Measurements from ENCODE around the gene UBA1.

The UBA1 gene

DNA sequence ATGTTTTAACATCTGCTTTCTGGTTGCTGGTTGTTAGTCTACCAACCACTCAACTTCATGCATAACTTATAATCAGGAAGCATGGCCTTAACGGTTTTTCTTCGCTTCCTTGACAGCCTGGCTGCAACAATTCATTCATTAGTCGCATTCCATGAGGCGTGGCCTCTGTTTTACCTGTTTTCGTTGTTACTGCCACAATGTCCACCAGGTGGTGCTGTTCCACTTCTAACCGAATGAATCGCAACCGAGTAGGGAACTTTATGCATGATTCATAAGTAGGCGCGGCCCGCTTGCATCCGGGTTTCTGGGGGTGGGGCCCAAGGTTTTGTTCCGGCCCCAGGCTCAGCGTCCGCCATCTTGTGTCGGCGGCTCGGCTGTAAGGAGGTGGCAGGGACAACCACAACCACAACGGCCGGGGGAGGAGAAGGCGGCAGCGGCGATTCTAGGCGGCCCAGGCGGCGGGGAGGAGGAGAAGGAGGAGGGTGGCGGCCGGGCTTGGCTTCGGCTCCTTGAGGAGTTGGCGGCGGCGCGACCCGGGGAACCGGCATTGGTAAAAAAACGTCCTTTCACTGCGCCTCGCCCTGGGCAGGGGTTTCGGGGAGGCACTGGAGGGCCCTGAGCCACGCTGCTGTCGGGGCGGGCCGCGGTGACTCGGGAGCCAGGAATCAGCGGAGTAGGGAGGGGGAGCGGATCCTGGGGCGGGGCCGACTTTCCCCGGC lies at the start of gene UBA1:
TSS of gene UBA1 (plus strand) at position 355 of the 719 bp plus-strand sequence. CDS start 4,974 bp downstream, outside the sequence.
- peak within 1 kb of the TSS; percentile 78 for H3K4me3 ChIP-seq (replicated peaks; ENCODE audit: low read depth, low read length)

DNA sequence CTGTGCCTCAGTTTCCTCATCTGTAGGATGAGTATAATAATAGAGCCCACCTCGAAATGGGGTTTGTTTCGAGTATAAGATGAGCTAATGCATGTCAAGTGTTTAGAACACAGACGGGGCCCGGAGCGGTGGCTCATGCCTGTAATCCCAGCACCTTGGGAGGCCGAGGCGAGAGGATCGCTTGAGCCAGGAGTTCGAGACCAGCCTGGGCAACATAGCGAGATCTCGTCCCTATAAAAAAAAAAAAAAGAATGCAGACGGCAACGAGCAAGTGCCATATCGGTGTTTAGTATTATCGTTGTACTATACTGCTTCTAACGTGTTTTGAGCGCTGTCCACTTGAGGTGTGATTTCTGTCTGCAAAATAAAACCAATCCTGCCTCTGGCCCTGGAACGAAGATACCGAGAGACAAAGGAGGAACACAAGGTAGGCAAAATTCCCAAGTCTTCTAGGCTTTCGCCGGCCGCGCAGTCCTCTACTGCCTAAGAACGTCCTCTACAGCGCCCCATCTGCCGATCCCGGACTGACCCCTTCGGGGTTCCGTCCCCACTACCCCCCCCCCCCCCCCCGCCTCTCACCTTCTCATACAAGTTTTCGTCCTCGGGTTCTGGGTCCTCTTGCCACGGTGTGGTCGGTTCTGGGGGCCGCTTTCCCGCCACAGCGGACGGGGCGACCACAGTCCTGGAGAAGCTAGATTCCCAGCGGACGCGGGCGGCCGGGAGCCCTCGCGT lies 49.6 kb upstream of the UBA1 start:
- no peak for DNase-seq (ENCODE audit: extremely low read depth, insufficient read length)

More for the DNA sequence above, at the start of gene UBA1:
- peak; percentile 92 for DNase-seq (ENCODE audit: extremely low read depth, insufficient read length)
- peaks cover 7% of the 10 kb centered on the region for H3K36me3 ChIP-seq (ENCODE audit: control insufficient read depth, insufficient read depth, low read length)
- TF ChIP-seq, protein P1, sequence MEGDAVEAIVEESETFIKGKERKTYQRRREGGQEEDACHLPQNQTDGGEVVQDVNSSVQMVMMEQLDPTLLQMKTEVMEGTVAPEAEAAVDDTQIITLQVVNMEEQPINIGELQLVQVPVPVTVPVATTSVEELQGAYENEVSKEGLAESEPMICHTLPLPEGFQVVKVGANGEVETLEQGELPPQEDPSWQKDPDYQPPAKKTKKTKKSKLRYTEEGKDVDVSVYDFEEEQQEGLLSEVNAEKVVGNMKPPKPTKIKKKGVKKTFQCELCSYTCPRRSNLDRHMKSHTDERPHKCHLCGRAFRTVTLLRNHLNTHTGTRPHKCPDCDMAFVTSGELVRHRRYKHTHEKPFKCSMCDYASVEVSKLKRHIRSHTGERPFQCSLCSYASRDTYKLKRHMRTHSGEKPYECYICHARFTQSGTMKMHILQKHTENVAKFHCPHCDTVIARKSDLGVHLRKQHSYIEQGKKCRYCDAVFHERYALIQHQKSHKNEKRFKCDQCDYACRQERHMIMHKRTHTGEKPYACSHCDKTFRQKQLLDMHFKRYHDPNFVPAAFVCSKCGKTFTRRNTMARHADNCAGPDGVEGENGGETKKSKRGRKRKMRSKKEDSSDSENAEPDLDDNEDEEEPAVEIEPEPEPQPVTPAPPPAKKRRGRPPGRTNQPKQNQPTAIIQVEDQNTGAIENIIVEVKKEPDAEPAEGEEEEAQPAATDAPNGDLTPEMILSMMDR (IDR thresholded peaks at IDR 0.05; ENCODE audit: insufficient read depth, low read length, poor library complexity, severe bottlenecking) = peak; percentile 66
- H3K27me3 ChIP-seq (replicated peaks; ENCODE audit: control insufficient read depth, insufficient read depth, low read length) = no peaks in the 10 kb centered on the region

DNA sequence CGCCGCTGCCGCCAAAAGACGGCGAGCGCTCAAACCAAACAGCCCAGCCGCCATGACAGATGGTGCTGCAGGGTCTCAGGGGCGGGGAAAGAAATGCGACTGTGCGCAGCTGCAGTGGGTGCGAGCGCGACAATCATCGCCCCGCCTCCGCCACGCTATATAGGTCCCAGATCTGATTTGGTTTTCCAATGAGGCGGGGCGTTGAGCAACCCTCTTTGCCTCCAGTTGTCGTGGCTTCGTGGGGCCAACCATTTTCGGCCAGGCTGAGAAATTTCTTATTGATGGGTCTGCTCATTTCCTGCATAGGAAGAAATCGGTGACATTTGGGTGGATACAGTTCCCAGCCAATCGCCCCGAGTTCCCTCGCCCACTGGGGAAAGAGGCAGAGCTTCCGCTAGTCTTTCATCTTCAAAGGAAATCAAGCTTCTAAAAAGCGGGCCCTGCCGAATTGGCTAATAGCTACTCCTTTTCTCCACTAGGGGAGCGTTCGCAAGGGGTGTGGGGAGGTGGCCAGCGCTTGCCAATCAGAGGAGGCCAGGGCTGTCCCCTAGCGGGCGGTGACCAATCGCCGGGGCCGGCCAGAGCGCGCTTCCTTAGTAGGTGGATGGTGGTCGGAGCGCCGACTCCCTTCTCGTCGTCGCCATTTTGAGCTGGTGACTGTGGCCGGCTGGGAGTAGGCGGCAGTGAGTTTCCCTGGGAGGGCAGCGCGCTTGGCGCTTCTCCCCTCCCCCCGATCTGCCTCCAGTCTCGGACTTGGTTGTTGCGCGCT lies 48.8 kb upstream of the UBA1 start, which contains the start of the genes NDUFB11 and RBM10:
TSS of gene NDUFB11 (minus strand) at position 77 of the 769 bp plus-strand sequence. CDS start at position 54, 23 bp downstream.
TSS of gene RBM10 (plus strand) at position 596 of the 769 bp plus-strand sequence. CDS start 2,261 bp downstream, outside the sequence.
- TF ChIP-seq, protein P1 (IDR thresholded peaks at IDR 0.05; ENCODE audit: insufficient read depth, low read length, poor library complexity, severe bottlenecking) = peak; percentile 58
- Histone ChIP-seq H3K27me3 (replicated peaks; ENCODE audit: control insufficient read depth, insufficient read depth, low read length) (no peaks in the 10 kb centered on the region), H3K4me3 (replicated peaks; ENCODE audit: low read depth, low read length) (peak within 1 kb of the TSS; percentile 75), H3K36me3 (ENCODE audit: control insufficient read depth, insufficient read depth, low read length) (no peaks in the 10 kb centered on the region)
- DNase-seq (ENCODE audit: extremely low read depth, insufficient read length) = peak; percentile 94

More for the DNA sequence above, 49.6 kb upstream of the UBA1 start:
- peak overlapping the region; percentile 75 for H3K4me3 ChIP-seq (replicated peaks; ENCODE audit: low read depth, low read length)
- no peaks in the 10 kb centered on the region for H3K36me3 ChIP-seq (ENCODE audit: control insufficient read depth, insufficient read depth, low read length)
- H3K27me3 ChIP-seq (replicated peaks; ENCODE audit: control insufficient read depth, insufficient read depth, low read length) = no peaks in the 10 kb centered on the region
- TF ChIP-seq, protein P1 (IDR thresholded peaks at IDR 0.05; ENCODE audit: insufficient read depth, low read length, poor library complexity, severe bottlenecking) = no peak

DNA sequence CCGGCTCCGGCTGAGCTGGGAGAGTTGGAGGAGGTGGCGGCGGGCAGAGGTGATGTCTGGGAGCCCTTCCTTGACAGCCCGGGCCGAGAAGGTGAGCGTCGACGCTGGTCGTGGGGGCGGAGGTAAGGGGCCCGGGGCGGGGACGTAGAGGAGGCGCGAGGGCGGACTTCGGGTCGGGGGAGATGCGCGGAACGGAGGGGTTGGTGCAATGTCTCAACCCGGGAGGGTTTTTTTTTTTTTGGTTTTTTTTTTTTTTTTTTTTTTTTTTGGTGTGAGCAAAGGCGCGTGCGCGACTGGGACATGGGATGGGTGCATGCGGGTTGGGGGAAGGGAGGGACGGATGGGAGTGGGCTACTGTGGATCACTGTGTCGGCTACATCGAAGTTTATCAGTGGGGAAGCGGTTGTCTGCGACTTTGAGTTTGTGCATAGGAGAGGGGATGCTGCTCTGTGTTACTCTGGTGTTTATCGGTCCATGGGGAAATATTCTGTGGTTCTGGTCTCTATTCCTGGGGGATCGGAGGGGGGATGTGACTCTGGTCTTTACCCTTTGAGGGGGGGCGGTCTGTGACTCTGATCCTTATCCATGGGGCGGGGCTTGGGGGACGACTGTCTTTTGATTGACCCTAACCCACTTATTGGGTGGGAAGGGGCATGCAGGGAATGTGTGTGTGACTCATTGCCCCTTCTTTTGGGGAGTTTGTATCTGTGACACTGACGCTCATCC lies 48.1 kb upstream of the UBA1 start:
- DNase-seq (ENCODE audit: extremely low read depth, insufficient read length) = no peak

More for the DNA sequence above, 48.1 kb upstream of the UBA1 start:
- TF ChIP-seq, protein P1 (IDR thresholded peaks at IDR 0.05; ENCODE audit: insufficient read depth, low read length, poor library complexity, severe bottlenecking) = no peak
- Histone ChIP-seq H3K27me3 (replicated peaks; ENCODE audit: control insufficient read depth, insufficient read depth, low read length) (no peaks in the 10 kb centered on the region), H3K36me3 (ENCODE audit: control insufficient read depth, insufficient read depth, low read length) (no peaks in the 10 kb centered on the region), H3K4me3 (replicated peaks; ENCODE audit: low read depth, low read length) (peak overlapping the region; percentile 75)
